SU-DHL-6 (cell line): Measurements from ENCODE around the gene DCK.

ENCODE experiments used
- EZH2phosphoT487 ChIP-seq: fragments of 200-600 bp; sonication (generic), shearing (Covaris generic); conservative IDR thresholded peaks from 2 replicates; pipeline ENCODE4 v1.6.1; 2018; ENCODE audit warnings: mild to moderate bottlenecking, antibody characterized with exemption, low read length, moderate library complexity, mixed read lengths
- TF ChIP-seq, protein P1 (sequence below): fragments of 200-600 bp; sonication (generic); IDR thresholded peaks from one replicate; pipeline ENCODE4 v1.5.1; 2017; ENCODE audit warnings: antibody characterized with exemption, mild to moderate bottlenecking, low read length, moderate library complexity; ENCODE audit not compliant: insufficient read depth, poor library complexity, severe bottlenecking

DNA sequence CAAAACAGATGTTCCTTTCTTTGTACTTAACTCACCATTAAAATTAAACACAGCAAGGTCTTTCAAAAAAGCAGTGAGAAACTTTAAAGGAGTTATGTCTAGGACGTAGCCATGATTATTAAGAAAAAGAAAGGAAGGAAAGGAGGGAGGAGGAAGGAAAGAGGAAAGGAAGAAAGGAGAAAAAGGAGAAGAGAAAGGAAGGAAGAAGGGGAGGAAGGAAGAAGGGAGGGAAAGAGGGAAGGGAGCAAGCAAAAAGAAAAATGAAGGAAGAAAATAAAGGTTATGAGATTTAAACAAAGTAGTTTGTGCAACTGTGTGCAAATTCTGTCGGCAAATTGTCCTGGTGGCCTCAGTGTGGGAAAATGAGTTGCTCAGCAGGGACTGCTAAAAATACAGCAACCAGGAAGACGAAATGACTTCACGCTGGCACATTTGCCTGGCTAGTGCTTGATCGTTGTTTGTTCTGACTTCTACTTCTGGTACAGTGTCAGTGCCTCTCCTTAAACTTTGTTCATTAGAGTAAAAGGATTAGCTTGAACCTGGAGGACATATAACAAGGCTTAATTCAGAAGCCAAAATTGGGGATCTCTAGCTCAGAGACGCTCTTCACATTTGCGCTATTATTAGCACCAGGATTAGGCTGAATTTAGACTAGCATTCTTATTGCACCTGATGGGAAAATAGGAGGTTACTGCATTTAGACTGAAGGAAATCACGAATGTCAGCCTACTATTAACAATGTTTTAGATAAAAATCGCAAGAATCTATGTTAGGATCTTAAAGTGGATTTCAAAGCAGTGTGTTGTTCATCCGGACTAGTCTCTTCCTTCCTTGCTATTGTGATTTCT lies 81.2 kb downstream of the DCK start:
- TF ChIP-seq, protein P1, sequence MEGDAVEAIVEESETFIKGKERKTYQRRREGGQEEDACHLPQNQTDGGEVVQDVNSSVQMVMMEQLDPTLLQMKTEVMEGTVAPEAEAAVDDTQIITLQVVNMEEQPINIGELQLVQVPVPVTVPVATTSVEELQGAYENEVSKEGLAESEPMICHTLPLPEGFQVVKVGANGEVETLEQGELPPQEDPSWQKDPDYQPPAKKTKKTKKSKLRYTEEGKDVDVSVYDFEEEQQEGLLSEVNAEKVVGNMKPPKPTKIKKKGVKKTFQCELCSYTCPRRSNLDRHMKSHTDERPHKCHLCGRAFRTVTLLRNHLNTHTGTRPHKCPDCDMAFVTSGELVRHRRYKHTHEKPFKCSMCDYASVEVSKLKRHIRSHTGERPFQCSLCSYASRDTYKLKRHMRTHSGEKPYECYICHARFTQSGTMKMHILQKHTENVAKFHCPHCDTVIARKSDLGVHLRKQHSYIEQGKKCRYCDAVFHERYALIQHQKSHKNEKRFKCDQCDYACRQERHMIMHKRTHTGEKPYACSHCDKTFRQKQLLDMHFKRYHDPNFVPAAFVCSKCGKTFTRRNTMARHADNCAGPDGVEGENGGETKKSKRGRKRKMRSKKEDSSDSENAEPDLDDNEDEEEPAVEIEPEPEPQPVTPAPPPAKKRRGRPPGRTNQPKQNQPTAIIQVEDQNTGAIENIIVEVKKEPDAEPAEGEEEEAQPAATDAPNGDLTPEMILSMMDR, result no peak
- no peak for TF ChIP-seq EZH2phosphoT487
